Heart left ventricle (tissue), 13 donors: Measurements from ENCODE around the gene ATXN1.

Experiments
- CTCF ChIP-seq, 12 donors: fragments of 200-600 bp; sonication (generic) in 4 of 12; IDR thresholded peaks; one replicate each; pipeline versions ENCODE4 v1.5.0 to v1.8.0; 2018 to 2022; ENCODE audit warnings: antibody characterized with exemption in 12 of 12, mild to moderate bottlenecking in 5 of 12
- POLR2A ChIP-seq, 2 donors: fragments of 450-650 bp; IDR thresholded peaks; one replicate each; pipeline ENCODE4 v1.6.1; 2017; ENCODE audit warnings: antibody characterized with exemption in 2 of 2, mild to moderate bottlenecking in 2 of 2, moderate library complexity in 2 of 2
- donor health status: ischemic (EF 13 %, LVEDD 7.1; RV severe dilation, severe dysfunction).
- donor health status: DM: no; HTN: yes; CAD: no.
- donor health status: DM: no; HTN: no; CAD: no.
- donor health status: ischemic (EF 25% LVEDD 6.9; RV normal size, moderate dysfunction).
- donor health status: ischemic (EF 25% LVEDD 5.7; RV mildly dilated, moderate dysfunction).
- donor health status: ischemic (EF 35%, LVEDD 5.7; RV mildly dilated, moderate dysfunction).
- donor health status: nonischemic (EF 11% LVEDD 7.7; RV severe dilation, severe dysfunction).
- donor health status: DM: yes; HTN: yes; CAD: no.
- donor health status: PGD.
- donor health status: ischemic (EF 29% LVEDD 5.4; RV normal size, mild dysfunction).
- donor health status: nonischemic (EF 23%, LVEDD 6.1; RV moderate dilation, normal function).

GRCh38 chr6:16272201-16272600 is 489.1 kb downstream of the ATXN1 start:
- TF ChIP-seq POLR2A (IDR thresholded peaks at IDR 0.05) (no peak), CTCF (IDR thresholded peaks at IDR 0.05) (no peak)
